GM12801 (cell line): ENCODE results near the gene SLC49A4.

Experiments
- TF ChIP-seq, protein P1 (sequence below): IDR thresholded peaks from one replicate; pipeline ENCODE4 v1.5.1; 2011; ENCODE audit warnings: control low read depth; ENCODE audit not compliant: insufficient read length; ENCODE audit errors: extremely low read depth

The SLC49A4 gene

DNA sequence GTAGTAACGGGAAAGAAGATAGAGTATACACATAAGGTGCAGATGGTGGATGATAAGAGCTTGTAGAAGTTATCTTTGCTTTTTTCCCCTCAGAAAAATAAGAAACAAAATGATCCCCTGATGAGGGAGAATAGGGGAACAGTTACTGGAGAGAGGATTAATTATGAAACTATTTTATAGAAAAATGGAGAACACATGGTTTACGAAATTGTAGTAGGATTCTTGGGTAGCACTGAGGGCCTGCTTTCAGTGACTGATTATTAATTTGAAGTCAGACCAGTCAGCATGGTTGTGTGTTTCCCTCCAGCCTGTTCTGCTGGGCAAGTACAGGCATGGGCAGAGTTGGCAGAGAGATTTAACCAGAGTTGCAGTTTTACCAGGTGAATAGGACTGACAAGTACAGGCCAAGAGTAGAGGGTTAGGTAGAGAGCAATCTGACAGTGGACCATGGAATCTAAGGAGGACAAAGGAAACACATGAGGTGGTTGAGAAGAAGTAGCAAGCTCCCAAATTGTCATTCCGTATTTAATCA, 5.9 kb downstream of the SLC49A4 start:
- TF ChIP-seq, protein P1, sequence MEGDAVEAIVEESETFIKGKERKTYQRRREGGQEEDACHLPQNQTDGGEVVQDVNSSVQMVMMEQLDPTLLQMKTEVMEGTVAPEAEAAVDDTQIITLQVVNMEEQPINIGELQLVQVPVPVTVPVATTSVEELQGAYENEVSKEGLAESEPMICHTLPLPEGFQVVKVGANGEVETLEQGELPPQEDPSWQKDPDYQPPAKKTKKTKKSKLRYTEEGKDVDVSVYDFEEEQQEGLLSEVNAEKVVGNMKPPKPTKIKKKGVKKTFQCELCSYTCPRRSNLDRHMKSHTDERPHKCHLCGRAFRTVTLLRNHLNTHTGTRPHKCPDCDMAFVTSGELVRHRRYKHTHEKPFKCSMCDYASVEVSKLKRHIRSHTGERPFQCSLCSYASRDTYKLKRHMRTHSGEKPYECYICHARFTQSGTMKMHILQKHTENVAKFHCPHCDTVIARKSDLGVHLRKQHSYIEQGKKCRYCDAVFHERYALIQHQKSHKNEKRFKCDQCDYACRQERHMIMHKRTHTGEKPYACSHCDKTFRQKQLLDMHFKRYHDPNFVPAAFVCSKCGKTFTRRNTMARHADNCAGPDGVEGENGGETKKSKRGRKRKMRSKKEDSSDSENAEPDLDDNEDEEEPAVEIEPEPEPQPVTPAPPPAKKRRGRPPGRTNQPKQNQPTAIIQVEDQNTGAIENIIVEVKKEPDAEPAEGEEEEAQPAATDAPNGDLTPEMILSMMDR = no peak

DNA sequence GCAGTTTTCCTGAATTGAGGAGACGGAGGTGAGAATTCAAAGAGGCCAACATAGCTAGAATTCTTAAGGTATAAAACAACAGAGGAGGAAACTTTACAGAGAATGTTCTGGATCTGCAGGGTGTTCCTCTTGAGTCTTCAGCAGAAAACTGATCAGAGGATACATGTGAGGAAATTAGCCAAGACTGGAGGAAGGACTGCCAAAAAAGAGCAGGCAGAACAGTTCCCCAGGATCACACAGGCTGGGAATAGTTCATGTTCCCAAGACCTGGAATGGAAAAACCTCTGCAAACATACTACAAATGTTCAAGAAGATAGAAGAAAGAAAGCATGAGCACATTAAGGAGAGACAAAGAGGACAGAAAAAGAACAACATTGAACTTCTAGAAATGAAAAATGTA, 7.5 kb downstream of the SLC49A4 start:
- TF ChIP-seq, protein P1 = no peak

DNA sequence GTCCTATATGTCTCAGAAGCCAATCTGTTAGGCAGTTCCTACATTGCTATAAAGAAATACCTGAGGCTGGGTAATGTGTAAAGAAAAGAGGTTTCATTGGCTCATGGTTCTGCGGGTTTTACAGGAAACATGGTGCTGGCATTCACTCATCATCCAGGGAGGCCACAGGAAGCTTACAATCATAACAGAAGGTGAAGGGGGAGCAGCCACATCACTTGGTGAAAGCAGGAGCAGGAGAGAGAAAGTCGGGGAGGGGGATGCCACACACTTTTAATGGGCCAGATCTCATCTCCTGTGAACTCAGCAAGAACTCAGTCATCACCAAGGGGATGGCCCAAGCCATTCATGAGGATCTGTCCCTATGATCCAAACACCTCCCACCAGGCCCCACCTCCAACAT, 9.1 kb downstream of the SLC49A4 start:
- TF ChIP-seq, protein P1 = no peak

DNA sequence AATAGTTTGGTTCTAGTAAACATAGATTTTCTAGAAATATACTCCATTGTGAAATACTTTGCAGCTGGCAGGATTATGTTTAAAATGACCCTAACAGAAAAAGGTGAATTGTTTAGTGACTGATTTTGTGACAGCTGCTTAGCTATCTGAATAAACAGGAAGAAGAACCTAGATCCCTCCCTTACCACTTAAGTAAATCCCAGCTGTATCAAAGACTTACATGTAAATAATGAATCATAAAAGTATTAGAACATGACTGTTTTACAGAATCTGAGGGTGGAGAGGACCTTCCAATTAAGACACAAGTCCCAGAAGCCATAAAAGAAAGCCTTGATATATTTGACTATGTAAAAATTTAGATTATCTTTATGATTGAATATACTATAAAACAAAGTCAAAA, 15.9 kb downstream of the SLC49A4 start:
- TF ChIP-seq, protein P1 = no peak

DNA sequence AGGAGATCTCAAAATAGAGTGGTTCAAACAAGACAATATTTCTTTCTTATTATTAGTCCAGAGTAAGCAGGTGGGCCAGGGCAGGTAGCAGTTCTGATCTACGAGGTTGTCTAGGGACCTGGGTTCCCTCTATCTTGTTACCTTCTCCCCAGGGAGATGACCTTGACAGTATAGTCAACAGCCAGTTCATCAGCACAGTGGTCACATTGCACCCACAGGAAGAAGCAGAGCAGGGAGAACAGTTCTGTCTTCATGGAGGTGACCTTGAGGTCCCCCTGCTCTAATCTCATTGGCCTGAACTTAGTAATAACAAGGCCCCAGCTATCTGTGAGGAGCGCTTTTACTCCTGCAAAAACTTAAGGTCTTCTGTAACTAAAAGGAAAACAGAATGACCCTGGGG, 21.7 kb downstream of the SLC49A4 start:
- TF ChIP-seq, protein P1 = no peak

DNA sequence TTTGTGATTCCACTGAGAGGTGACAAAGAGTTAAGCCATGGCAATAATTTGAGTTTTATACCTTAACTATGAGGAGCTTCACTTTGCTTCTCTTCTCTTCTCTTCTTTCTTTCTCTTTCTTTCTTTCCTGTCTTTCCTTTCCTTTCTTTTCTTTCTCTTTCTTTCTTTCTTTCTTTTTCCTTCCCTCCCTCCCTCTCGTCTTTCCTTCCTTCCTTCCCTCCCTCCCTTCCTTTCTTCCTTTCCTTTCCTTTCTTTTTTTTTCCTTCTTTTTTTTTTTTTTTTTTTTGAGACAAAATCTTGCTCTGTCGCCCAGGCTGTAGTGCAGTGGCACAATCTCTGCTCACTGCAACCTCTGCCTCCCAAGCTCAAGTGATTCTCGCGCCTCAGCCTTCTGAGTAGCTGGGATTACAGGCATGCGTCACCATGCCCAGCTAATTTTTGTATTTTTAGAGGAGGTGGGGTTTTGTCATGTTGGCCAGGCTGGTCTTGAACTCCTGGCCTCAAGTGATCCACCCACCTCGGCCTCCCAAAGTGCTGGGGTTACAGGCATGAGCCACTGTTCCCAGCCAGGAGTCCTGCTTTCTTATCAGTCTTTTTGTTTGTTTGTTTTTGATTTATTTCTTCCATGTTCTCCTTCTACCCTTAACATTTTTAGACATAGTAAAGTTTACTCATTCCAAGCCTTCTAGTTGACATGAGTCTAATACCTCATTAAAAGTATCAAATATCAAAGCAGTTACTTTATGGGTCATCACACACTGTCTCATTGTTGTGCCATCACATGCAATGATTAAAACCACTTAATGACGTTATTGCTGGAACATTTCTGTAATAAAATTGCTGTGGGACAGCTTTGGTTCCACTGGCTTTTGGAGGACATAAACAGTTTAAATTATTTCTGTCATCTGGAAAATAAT, 29.9 kb downstream of the SLC49A4 start:
- TF ChIP-seq, protein P1 = no peak

DNA sequence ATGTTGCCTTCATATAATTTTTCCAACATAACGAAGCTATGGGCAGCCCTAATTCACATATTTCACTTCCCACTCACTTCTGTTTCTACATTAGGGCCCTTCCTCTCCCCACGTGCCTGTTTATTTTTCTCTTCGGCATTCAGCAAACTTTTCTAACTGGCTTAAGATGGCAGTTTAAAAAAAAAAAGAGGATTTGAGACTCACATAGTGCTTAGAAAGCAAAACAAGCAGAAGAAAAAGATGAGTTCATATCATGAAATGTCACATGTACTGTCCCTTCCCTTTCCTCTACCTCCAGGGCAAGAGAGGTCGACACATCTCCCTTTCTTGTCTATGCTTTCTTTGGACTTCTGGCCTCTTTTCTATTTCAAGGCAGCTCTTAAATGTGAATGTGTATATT, 30.6 kb downstream of the SLC49A4 start:
- TF ChIP-seq, protein P1 = no peak
